Loucy (cell line): Measurements from ENCODE around the gene DIPK1A.

ENCODE experiments used
- EZH2phosphoT487 ChIP-seq: fragments of 200-600 bp; IDR thresholded peaks from 2 replicates; pipeline ENCODE4 v1.6.1; 2018; ENCODE audit warnings: antibody characterized with exemption, mild to moderate bottlenecking, moderate library complexity, borderline replicate concordance
- TF ChIP-seq, protein P1 (sequence below): fragments of 200-600 bp; sonication (generic); conservative IDR thresholded peaks from 2 replicates; pipeline ENCODE4 v1.5.1; 2014; ENCODE audit warnings: mild to moderate bottlenecking, antibody characterized with exemption, low read length

DNA sequence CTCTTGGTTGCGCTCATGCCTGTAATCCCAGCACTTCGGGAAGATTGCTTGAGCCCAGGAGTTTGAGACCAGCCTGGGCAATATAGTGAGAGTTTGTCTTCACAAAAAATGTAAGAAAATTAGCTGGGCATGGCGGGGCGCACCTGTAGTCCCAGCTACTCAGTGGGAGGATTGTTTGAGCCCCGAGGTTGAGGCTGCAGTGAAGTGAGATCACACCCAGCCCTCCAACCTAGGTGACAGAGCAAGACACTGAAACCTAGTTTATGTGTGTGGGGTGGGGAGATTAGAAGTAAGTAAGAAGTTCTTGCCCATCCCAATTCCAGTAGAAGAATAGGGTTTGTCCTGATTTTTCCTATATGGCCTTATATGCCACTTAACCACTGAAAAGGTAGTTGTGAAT is 127.4 kb downstream of the DIPK1A start:
- TF ChIP-seq, protein P1, sequence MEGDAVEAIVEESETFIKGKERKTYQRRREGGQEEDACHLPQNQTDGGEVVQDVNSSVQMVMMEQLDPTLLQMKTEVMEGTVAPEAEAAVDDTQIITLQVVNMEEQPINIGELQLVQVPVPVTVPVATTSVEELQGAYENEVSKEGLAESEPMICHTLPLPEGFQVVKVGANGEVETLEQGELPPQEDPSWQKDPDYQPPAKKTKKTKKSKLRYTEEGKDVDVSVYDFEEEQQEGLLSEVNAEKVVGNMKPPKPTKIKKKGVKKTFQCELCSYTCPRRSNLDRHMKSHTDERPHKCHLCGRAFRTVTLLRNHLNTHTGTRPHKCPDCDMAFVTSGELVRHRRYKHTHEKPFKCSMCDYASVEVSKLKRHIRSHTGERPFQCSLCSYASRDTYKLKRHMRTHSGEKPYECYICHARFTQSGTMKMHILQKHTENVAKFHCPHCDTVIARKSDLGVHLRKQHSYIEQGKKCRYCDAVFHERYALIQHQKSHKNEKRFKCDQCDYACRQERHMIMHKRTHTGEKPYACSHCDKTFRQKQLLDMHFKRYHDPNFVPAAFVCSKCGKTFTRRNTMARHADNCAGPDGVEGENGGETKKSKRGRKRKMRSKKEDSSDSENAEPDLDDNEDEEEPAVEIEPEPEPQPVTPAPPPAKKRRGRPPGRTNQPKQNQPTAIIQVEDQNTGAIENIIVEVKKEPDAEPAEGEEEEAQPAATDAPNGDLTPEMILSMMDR = no peak
- TF ChIP-seq EZH2phosphoT487 = no peak
